ENCODE results near the gene GRSF1. TPM values are rescaled to one million over a fixed set of nuclear protein-coding genes. Genes with fewer than 3 reads are reported as not detected.
"Not testable (repeated sequence)": the region's sequence is repeated elsewhere in the genome, so short reads cannot be mapped to it uniquely, and the experiment has no call there.

Gene GRSF1
- total RNA-seq, 2 experiments from 2014 or later: 118 to 122 TPM

DNA sequence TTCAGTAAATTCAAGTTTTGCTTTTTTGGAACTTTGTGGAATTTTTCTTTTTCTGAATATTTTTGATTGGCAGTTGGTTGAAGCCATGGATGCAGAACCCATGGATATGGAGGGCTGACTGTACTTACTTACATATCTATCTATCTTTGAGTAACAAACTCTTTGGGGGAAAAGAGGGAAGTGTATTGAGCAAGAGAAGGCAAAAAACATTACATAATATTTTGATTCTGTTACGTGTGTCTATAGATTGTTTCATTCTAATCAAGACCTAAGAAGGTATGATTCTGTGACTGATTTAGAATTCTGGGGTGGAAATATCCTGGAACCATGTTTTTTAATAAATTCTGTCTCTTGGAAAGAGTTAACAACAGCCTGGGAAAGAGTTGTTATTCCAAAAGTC is 31.5 kb downstream of the GRSF1 start:
- no peak overlapping the region for H3K4me3 Mint-ChIP-seq
- no peak overlapping the region for H3K27ac Mint-ChIP-seq
- H3K9me3 Mint-ChIP-seq: peaks cover 3% of the 10 kb centered on the region
- H3K36me3 Mint-ChIP-seq: peaks cover 9% of the 10 kb centered on the region
- H3K27me3 Mint-ChIP-seq: no peaks in the 10 kb centered on the region
- no peak for DNase-seq
- H3K4me1 Mint-ChIP-seq: no peaks in the 10 kb centered on the region

DNA sequence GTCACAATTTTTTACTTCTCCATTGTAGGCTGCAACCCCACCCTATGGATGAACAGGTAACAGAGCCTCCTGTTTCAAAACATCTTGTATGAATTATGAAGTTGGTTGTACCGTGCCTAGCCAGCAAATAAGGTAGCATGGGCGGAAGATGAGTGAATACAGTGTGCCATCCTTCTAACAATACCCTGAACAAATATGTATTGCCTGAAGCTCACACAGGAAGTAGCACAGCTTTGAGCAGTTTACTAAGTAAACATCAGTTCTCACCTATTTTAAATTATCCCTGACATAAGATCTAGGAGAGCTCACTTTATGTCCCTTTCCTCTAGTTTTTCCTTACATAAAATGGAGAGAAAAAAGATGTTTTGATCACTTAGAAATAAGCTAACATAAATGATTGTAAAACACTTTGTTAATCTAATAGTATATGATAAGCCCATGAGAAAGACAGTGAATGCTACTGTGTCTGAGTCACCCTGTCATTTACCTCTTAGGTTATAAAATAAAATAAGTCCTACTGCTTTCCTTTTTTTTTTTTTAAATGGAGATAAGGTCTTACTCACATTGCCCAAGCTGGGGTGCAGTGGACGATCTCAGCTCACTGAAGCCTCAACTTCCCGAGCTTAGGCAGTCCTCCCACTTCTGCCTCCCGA is 36.6 kb downstream of the GRSF1 start:
- Mint-ChIP-seq H3K4me3 (no peak overlapping the region), H3K27me3 (no peaks in the 10 kb centered on the region), H3K9me3 (no peaks in the 10 kb centered on the region), H3K4me1 (peaks cover 17% of the 10 kb centered on the region), H3K27ac (no peak overlapping the region), H3K36me3 (peaks cover 5% of the 10 kb centered on the region)
- DNase-seq: no peak

GRCh38 chr4:70801265-70801809 is 38.4 kb downstream of the GRSF1 start:
- Mint-ChIP-seq H3K4me1 (peaks cover 17% of the 10 kb centered on the region), H3K27ac (peak overlapping the region; percentile 20)
- DNase-seq: no peak

GRCh38 chr4:70793626-70794025 is 46.1 kb downstream of the GRSF1 start:
- Mint-ChIP-seq H3K36me3 (peaks cover 16% of the 10 kb centered on the region), H3K4me3 (no peak overlapping the region), H3K27ac (no peak overlapping the region), H3K4me1 (no peaks in the 10 kb centered on the region), H3K9me3 (peaks cover 2% of the 10 kb centered on the region), H3K27me3 (no peaks in the 10 kb centered on the region)
- no peak for DNase-seq

More at GRCh38 chr4:70801265-70801809, 38.4 kb downstream of the GRSF1 start:
- Mint-ChIP-seq H3K36me3 (peaks cover 9% of the 10 kb centered on the region), H3K27me3 (no peaks in the 10 kb centered on the region), H3K9me3 (peaks cover under 1% of the 10 kb centered on the region), H3K4me3 (no peak overlapping the region)

DNA sequence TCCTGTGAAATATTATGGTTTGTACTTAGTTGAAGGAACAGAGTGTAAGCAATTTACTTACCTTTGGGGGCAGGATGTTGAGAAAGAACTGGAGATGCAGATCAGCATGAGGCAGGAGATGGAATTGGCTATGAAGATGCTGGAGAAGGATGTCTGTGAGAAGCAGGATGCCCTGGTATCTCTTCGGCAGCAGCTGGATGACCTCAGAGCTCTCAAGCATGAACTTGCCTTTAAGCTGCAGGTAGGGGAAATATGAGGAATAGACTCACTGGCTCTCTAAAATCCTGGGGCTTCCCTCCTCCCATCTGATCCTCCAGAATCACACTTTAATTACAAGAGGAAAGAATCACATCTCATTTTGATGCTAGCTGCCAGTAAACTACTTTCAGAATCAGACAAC is 51.0 kb downstream of the GRSF1 start:
- H3K27ac Mint-ChIP-seq: no peak overlapping the region
- H3K4me1 Mint-ChIP-seq: no peaks in the 10 kb centered on the region
- no peak for DNase-seq
- no peaks in the 10 kb centered on the region for H3K27me3 Mint-ChIP-seq
- H3K9me3 Mint-ChIP-seq: no peaks in the 10 kb centered on the region
- no peak overlapping the region for H3K4me3 Mint-ChIP-seq
- H3K36me3 Mint-ChIP-seq: peaks cover 5% of the 10 kb centered on the region

DNA sequence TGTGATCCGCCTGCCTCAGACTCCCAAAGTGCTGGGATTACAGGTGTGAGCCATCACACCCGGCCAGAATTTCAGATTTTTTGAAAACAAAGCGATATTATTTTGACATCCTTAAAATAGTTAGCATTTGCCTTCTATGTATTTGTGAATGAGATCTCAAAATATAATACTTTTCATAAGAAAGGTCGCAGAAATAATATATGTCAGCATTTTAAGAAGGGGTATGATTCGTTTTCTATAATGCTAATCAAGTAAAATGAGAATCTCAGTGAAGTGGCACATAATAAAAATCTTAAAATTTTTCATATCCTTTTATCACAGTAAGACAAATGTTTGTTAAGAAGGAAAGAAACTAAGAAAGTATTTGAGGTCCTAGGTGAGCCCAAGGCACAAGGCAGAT is 52.2 kb downstream of the GRSF1 start:
- Mint-ChIP-seq H3K36me3 (peaks cover 2% of the 10 kb centered on the region), H3K27me3 (no peaks in the 10 kb centered on the region), H3K9me3 (no peaks in the 10 kb centered on the region), H3K27ac (no peak overlapping the region), H3K4me3 (no peak overlapping the region), H3K4me1 (no peaks in the 10 kb centered on the region)
- no peak for DNase-seq

- peaks cover 3% of the 10 kb centered on the region for H3K36me3 Mint-ChIP-seq
- DNase-seq: no peak
- no peaks in the 10 kb centered on the region for H3K27me3 Mint-ChIP-seq
- H3K4me3 Mint-ChIP-seq: no peak overlapping the region
- no peaks in the 10 kb centered on the region for H3K4me1 Mint-ChIP-seq
- H3K27ac Mint-ChIP-seq: no peak overlapping the region
- no peaks in the 10 kb centered on the region for H3K9me3 Mint-ChIP-seq
These were observed 56.6 kb downstream of the GRSF1 start for GRCh38 chr4:70783096-70783495.

DNA sequence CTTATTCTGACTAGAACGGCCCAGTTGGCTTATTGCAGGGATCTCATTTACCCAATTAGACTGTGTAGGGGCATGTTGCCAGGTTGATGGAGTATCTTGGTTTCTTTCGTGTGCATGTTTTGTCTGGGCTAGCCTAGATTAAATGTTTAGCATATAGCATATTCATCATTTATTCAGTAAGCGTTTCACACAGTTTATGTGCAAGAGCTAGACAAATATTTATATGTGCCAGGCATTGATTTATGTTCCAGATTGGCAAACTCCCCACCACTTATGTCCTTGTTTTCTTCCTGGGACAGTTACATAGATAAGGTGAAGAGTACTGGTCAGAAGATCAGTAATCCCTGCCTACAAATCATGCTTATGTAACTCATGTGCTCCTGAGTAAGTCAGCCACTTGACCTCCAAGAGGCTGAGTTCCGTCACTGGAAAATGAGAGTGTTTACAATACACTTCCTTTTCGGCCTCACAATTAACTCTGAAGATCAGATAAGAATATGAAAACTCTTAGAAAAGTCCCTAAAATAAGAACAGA is 60.7 kb downstream of the GRSF1 start:
- no peak for DNase-seq
- Mint-ChIP-seq H3K4me3 (no peak overlapping the region), H3K27ac (no peak overlapping the region), H3K27me3 (no peaks in the 10 kb centered on the region), H3K9me3 (no peaks in the 10 kb centered on the region), H3K4me1 (no peaks in the 10 kb centered on the region), H3K36me3 (peaks cover 3% of the 10 kb centered on the region)

DNA sequence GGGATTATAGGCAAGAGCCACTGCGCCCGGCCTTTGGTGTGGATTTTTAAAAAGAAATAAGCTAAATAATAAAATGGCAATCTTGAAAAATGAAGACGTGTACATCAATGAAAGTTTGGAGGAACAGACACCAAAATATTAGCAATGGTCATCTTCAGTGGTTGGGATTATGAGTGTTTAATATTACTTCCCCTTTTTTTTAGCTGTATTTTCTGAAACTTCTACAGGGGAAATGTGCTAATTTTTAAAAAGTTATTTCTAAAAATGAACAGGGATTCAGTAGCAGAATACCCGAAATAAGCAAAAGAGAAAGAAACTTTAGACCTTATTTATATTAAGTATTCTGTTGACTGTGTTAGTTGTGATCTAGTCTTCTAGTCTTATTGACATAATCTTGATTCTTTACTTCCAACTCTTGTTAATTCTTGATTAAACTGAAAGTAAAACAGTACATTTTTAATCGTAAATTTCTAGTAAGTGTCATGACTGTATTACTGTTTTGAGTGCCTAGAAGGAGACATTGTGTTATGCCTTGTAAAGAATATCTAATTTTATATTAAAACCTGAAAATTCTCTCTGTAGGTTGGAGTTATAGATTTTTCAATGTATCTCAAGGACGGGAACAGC is 66.6 kb downstream of the GRSF1 start:
- Mint-ChIP-seq H3K4me3 (no peak overlapping the region), H3K9me3 (no peaks in the 10 kb centered on the region), H3K36me3 (no peaks in the 10 kb centered on the region), H3K4me1 (no peaks in the 10 kb centered on the region), H3K27ac (no peak overlapping the region), H3K27me3 (no peaks in the 10 kb centered on the region)
- no peak for DNase-seq

- not testable (repeated sequence) for H3K27ac Mint-ChIP-seq, H3K4me1 Mint-ChIP-seq, DNase-seq, H3K9me3 Mint-ChIP-seq, H3K36me3 Mint-ChIP-seq, H3K4me3 Mint-ChIP-seq, H3K27me3 Mint-ChIP-seq
These were observed 70.3 kb downstream of the GRSF1 start for GRCh38 chr4:70769396-70769795.

DNA sequence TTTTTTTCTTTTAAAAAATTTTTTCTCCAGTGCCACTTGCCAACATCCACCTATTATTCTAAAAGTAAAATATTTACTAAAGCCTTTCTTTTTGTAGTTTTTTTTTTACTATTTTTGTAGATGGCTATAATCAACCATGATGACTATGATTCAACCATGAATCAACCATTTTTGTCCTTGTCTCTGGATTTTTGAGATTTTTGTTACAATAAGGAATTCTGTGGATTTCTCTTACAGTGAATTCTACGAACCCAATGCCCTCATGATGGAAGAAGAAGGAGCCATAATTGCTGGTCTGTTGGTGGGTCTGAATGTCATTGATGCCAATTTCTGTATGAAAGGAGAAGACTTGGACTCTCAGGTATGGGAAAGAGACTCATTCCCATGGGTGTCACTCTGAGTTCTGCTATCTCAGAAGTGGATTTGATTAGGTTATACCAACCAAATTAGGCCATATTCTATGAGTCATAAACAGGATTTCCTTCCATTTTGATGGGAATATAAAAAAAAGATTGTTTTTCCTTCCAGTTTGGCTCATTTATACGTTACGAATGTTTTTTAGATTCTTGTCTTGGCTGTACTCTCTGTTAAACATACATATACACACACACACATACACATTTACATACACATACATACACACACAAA is 71.3 kb downstream of the GRSF1 start:
- Mint-ChIP-seq H3K9me3 (no peaks in the 10 kb centered on the region), H3K4me3 (no peak overlapping the region), H3K36me3 (peaks cover 13% of the 10 kb centered on the region), H3K27me3 (no peaks in the 10 kb centered on the region), H3K27ac (no peak overlapping the region), H3K4me1 (no peaks in the 10 kb centered on the region)
- no peak for DNase-seq

Other genes with a start within 250 kb of the GRSF1 start
- not detected for gene AMBN, start 247.6 kb downstream of the GRSF1 start, total RNA-seq
- gene ENAM, start 211.1 kb downstream of the GRSF1 start, total RNA-seq: not detected
- not detected for gene JCHAIN, start 173.4 kb downstream of the GRSF1 start, total RNA-seq
- 10 to 100 TPM; 46.9 to 49.7 TPM for gene UTP3, start 151.4 kb downstream of the GRSF1 start, total RNA-seq
- gene RUFY3, start 117.9 kb downstream of the GRSF1 start, total RNA-seq: 10 to 100 TPM; 10.1 to 11.3 TPM
- gene MOB1B, start 62.5 kb upstream of the GRSF1 start, total RNA-seq: 10 to 100 TPM; 19.0 to 19.7 TPM
- 10 to 100 TPM; 33.4 to 34.3 TPM for gene DCK, start 153.8 kb upstream of the GRSF1 start, total RNA-seq